PFSK-1 (cell line): Measurements from ENCODE around the gene CARS2.

Source experiments
- FOXP2 ChIP-seq: optimal IDR thresholded peaks from 2 replicates; pipeline ENCODE3; 2011; ENCODE audit warnings: borderline replicate concordance, control low read depth, inconsistent platforms; ENCODE audit not compliant: insufficient read depth; ENCODE audit errors: extremely low read length, extremely low read depth
- POLR2AphosphoS5 ChIP-seq: IDR thresholded peaks from 2 replicates; pipeline ENCODE4 v1.6.1; 2012; ENCODE audit warnings: low read depth, mild to moderate bottlenecking, control low read depth, low read length, moderate library complexity
- SIN3A ChIP-seq: IDR thresholded peaks from 2 replicates; pipeline ENCODE4 v1.6.1; 2012; ENCODE audit warnings: mild to moderate bottlenecking, low read length, moderate library complexity, borderline replicate concordance; ENCODE audit not compliant: insufficient read depth
- TAF1 ChIP-seq: IDR thresholded peaks from 2 replicates; pipeline ENCODE4 v1.6.1; 2012; ENCODE audit warnings: low read length, control low read depth, borderline replicate concordance; ENCODE audit not compliant: insufficient read depth
- TF ChIP-seq, protein P1 (sequence below), 2 experiments: IDR thresholded peaks; 2 replicates each; pipeline versions ENCODE4 v1.6.1 to v1.8.0; 2011 to 2012; ENCODE audit warnings: low read depth in 2 of 2, low read length in 2 of 2, control low read depth in 1 of 2, inconsistent platforms in 1 of 2, mild to moderate bottlenecking in 1 of 2, moderate library complexity in 1 of 2; ENCODE audit not compliant: insufficient read depth in 1 of 2

DNA sequence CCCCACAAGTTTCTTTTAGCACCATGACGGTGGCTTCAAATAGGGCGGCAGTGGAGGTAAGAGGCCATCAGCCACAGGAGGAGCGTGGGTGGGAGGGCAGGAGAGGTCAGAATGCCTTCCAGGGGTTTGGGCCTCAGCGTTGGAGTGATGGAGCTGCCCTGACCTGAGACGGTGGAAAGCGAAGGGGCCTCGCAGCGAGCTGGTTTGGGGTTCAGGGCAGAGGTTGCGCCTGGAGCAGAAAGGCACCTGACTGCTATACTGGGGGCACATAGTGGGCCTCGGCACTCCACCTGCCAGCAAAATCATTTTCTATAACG is 91.0 kb downstream of the CARS2 start:
- TF ChIP-seq POLR2AphosphoS5 (no peak), SIN3A (no peak), TAF1 (no peak), FOXP2 (no peak)
- TF ChIP-seq, protein P1, sequence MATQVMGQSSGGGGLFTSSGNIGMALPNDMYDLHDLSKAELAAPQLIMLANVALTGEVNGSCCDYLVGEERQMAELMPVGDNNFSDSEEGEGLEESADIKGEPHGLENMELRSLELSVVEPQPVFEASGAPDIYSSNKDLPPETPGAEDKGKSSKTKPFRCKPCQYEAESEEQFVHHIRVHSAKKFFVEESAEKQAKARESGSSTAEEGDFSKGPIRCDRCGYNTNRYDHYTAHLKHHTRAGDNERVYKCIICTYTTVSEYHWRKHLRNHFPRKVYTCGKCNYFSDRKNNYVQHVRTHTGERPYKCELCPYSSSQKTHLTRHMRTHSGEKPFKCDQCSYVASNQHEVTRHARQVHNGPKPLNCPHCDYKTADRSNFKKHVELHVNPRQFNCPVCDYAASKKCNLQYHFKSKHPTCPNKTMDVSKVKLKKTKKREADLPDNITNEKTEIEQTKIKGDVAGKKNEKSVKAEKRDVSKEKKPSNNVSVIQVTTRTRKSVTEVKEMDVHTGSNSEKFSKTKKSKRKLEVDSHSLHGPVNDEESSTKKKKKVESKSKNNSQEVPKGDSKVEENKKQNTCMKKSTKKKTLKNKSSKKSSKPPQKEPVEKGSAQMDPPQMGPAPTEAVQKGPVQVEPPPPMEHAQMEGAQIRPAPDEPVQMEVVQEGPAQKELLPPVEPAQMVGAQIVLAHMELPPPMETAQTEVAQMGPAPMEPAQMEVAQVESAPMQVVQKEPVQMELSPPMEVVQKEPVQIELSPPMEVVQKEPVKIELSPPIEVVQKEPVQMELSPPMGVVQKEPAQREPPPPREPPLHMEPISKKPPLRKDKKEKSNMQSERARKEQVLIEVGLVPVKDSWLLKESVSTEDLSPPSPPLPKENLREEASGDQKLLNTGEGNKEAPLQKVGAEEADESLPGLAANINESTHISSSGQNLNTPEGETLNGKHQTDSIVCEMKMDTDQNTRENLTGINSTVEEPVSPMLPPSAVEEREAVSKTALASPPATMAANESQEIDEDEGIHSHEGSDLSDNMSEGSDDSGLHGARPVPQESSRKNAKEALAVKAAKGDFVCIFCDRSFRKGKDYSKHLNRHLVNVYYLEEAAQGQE (IDR thresholded peaks at IDR 0.05; ENCODE audit: insufficient read depth in 1 of 2, low read depth in 2 of 2, low read length in 2 of 2) = no peak
